HS-5 (cell line): ENCODE results near the gene RPA3.
"Not testable (repeated sequence)": the region's sequence is repeated elsewhere in the genome, so short reads cannot be mapped to it uniquely, and the experiment has no call there.

Experiments used
- DNase-seq: peaks from one replicate; pipeline ENCODE4 v3.0.0-alpha.2; 2012; ENCODE audit warnings: low read depth

Gene RPA3

GRCh38 chr7:7694542-7694941 lies 23.9 kb downstream of the RPA3 start:
- DNase-seq, result no peak

GRCh38 chr7:7693881-7694280 lies 24.5 kb downstream of the RPA3 start:
- DNase-seq, result peak; percentile 93

- no peak for DNase-seq
Observed at GRCh38 chr7:7688956-7689355, 29.5 kb downstream of the RPA3 start.

GRCh38 chr7:7688310-7688709 lies 30.1 kb downstream of the RPA3 start:
- no peak for DNase-seq

- no peak for DNase-seq
Observed at GRCh38 chr7:7687800-7688199, 30.6 kb downstream of the RPA3 start.

- DNase-seq, result no peak
Observed at GRCh38 chr7:7686811-7687508, 31.4 kb downstream of the RPA3 start.

- no peak for DNase-seq
Observed at GRCh38 chr7:7682861-7683260, 35.5 kb downstream of the RPA3 start.

- no peak for DNase-seq
Observed at GRCh38 chr7:7681936-7682329, 36.5 kb downstream of the RPA3 start.

- DNase-seq, result peak; percentile 60
Observed at GRCh38 chr7:7681191-7681935, 37.0 kb downstream of the RPA3 start.

- not testable (repeated sequence) for DNase-seq
Observed at GRCh38 chr7:7679640-7680039, 38.8 kb downstream of the RPA3 start.

GRCh38 chr7:7675686-7676085 lies 42.7 kb downstream of the RPA3 start:
- DNase-seq, result no peak

GRCh38 chr7:7673240-7673550 lies 45.2 kb downstream of the RPA3 start:
- DNase-seq, result no peak

- no peak for DNase-seq
Observed at GRCh38 chr7:7672545-7673239, 45.7 kb downstream of the RPA3 start.

- DNase-seq, result no peak
Observed at GRCh38 chr7:7671361-7671760, 47.0 kb downstream of the RPA3 start.

GRCh38 chr7:7670490-7670889 lies 47.9 kb downstream of the RPA3 start:
- DNase-seq, result no peak

GRCh38 chr7:7668706-7669105 lies 49.7 kb downstream of the RPA3 start:
- no peak for DNase-seq

GRCh38 chr7:7667187-7667586 lies 51.2 kb downstream of the RPA3 start:
- no peak for DNase-seq

GRCh38 chr7:7665031-7665430 lies 53.4 kb downstream of the RPA3 start:
- no peak for DNase-seq

- DNase-seq, result no peak
Observed at GRCh38 chr7:7664291-7664690, 54.1 kb downstream of the RPA3 start.

- no peak for DNase-seq
Observed at GRCh38 chr7:7662527-7662926, 55.9 kb downstream of the RPA3 start.

GRCh38 chr7:7656459-7656858 lies 61.9 kb downstream of the RPA3 start:
- DNase-seq, result not testable (repeated sequence)

- no peak for DNase-seq
Observed at GRCh38 chr7:7654964-7655715, 63.3 kb downstream of the RPA3 start.
